IMR-90 (cell line): Measurements from ENCODE around the gene TCAP. TPM values are rescaled to one million over a fixed set of nuclear protein-coding genes. Genes with fewer than 3 reads are reported as not detected.
A peak's percentile ranks its signal among the peaks of the same experiment; 100 is the strongest.

Experiments
- ATAC-seq: fragments of 200-7000 bp; cut with Tn5 transposase; 2 replicates; pipeline ENCODE4 v1.9.1; 2020; ENCODE audit warnings: low read depth, mild to moderate bottlenecking, moderate library complexity
- BruUV-seq: library from RNA; stranded (reverse); fragments of 400-500 nt; replicated peaks from 2 replicates; lab custom pipeline; 2021; lab: Mats Ljungman, UMichigan
- CTCF ChIA-PET: fragments of 300-600 bp; formaldehyde crosslinking; extraction: SDS; loops from one replicate; lab custom pipeline; 2021; ENCODE audit warnings: antibody characterized with exemption; lab: Yijun Ruan, JAX
- POLR2A ChIA-PET: fragments of 300-600 bp; sonication (Branson Sonifier 250); formaldehyde crosslinking; loops from one replicate; lab custom pipeline; 2022; ENCODE audit warnings: antibody characterized with exemption; ENCODE audit not compliant: unreplicated experiment; lab: Charles Lee
- DNase-seq: peaks from one replicate; pipeline ENCODE4 v3.0.0; 2013
- H2AFZ ChIP-seq: replicated peaks from 2 replicates; pipeline ENCODE3; 2013; ENCODE audit warnings: low read length, mild to moderate bottlenecking; ENCODE audit not compliant: poor library complexity
- H2AK5ac ChIP-seq: 2 replicates; pipeline ENCODE4 v1.6.1; 2013; ENCODE audit warnings: low read depth, low read length, inconsistent platforms
- H2AK9ac ChIP-seq: replicated peaks from 2 replicates; pipeline ENCODE3; 2013; ENCODE audit warnings: mild to moderate bottlenecking, low read depth, low read length, moderate library complexity; ENCODE audit not compliant: poor library complexity
- H2BK120ac ChIP-seq: 2 replicates; pipeline ENCODE4 v1.6.1; 2013; ENCODE audit warnings: low read depth, low read length, inconsistent platforms
- H2BK15ac ChIP-seq: 3 replicates; pipeline ENCODE4 v1.6.1; 2013; ENCODE audit warnings: low read depth, low read length, inconsistent platforms
- H2BK20ac ChIP-seq: 2 replicates; pipeline ENCODE4 v1.6.1; 2013; ENCODE audit warnings: low read depth, mild to moderate bottlenecking, inconsistent platforms, low read length, moderate library complexity
- H2BK5ac ChIP-seq: 2 replicates; pipeline ENCODE4 v1.6.1; 2013; ENCODE audit warnings: mild to moderate bottlenecking, low read depth, low read length, inconsistent platforms; ENCODE audit not compliant: poor library complexity, severe bottlenecking
- H3K14ac ChIP-seq: replicated peaks from 2 replicates; pipeline ENCODE4 v1.6.1; 2013; ENCODE audit warnings: low read depth, low read length, inconsistent platforms
- H3K18ac ChIP-seq: 2 replicates; pipeline ENCODE4 v1.6.1; 2013; ENCODE audit warnings: low read depth, low read length, control low read depth
- H3K23ac ChIP-seq: 2 replicates; pipeline ENCODE4 v1.6.1; 2013; ENCODE audit warnings: low read depth, low read length, inconsistent platforms
- H3K27ac ChIP-seq: 2 replicates; pipeline ENCODE4 v1.5.1; 2013; ENCODE audit warnings: mild to moderate bottlenecking, control low read depth, low read length; ENCODE audit not compliant: insufficient read depth
- H3K27me3 ChIP-seq: 2 replicates; pipeline ENCODE4 v1.6.1; 2013; ENCODE audit warnings: low read length; ENCODE audit not compliant: control insufficient read depth, insufficient read depth
- H3K36me3 ChIP-seq: 2 replicates; pipeline ENCODE4 v1.6.1; 2013; ENCODE audit warnings: low read length, mixed read lengths; ENCODE audit not compliant: control insufficient read depth, insufficient read depth
- H3K4ac ChIP-seq: 2 replicates; pipeline ENCODE4 v1.6.1; 2013; ENCODE audit warnings: low read depth, low read length, inconsistent platforms
- H3K4me1 ChIP-seq: 2 replicates; pipeline ENCODE4 v1.6.1; 2013; ENCODE audit warnings: low read length, mixed read lengths; ENCODE audit not compliant: control insufficient read depth, insufficient read depth
- H3K4me2 ChIP-seq: 2 replicates; pipeline ENCODE4 v1.6.1; 2013; ENCODE audit warnings: low read depth, mild to moderate bottlenecking, control low read depth, low read length, moderate library complexity
- H3K4me3 ChIP-seq: 2 replicates; pipeline ENCODE4 v1.5.1; 2013; ENCODE audit warnings: low read depth, mild to moderate bottlenecking, control low read depth, low read length, moderate library complexity; ENCODE audit not compliant: insufficient read depth
- H3K56ac ChIP-seq: 2 replicates; pipeline ENCODE4 v1.6.1; 2013; ENCODE audit warnings: low read length, inconsistent platforms; ENCODE audit not compliant: insufficient read depth; ENCODE audit errors: extremely low read depth
- H3K79me1 ChIP-seq, 2 experiments: 2 replicates each; pipeline ENCODE4 v1.6.1; 2013; ENCODE audit warnings: low read length in 2 of 2, inconsistent platforms in 1 of 2, low read depth in 1 of 2
- H3K9ac ChIP-seq: 2 replicates; pipeline ENCODE4 v1.6.1; 2013; ENCODE audit warnings: low read depth, low read length, control low read depth
- H3K9me1 ChIP-seq: 2 replicates; pipeline ENCODE4 v1.6.1; 2013; ENCODE audit warnings: low read length, inconsistent platforms; ENCODE audit not compliant: insufficient read depth
- H3K9me3 ChIP-seq: 2 replicates; pipeline ENCODE4 v1.6.1; 2013; ENCODE audit warnings: low read length; ENCODE audit not compliant: control insufficient read depth, insufficient read depth
- H4K20me1 ChIP-seq: 2 replicates; pipeline ENCODE4 v1.6.1; 2013; ENCODE audit warnings: low read length, inconsistent platforms; ENCODE audit not compliant: insufficient read depth
- H4K5ac ChIP-seq: 2 replicates; pipeline ENCODE4 v1.6.1; 2013; ENCODE audit warnings: mild to moderate bottlenecking, low read depth, low read length, control low read depth
- H4K8ac ChIP-seq, 2 experiments: 2 replicates each; pipeline ENCODE4 v1.6.1; 2013; ENCODE audit warnings: low read depth in 2 of 2, low read length in 2 of 2, control low read depth in 1 of 2, inconsistent platforms in 1 of 2
- H4K91ac ChIP-seq: 2 replicates; pipeline ENCODE4 v1.6.1; 2013; ENCODE audit warnings: low read depth, low read length, inconsistent platforms; ENCODE audit not compliant: insufficient read depth
- POLR2A ChIP-seq: IDR thresholded peaks from 2 replicates; pipeline ENCODE4 v1.6.1; 2012; ENCODE audit warnings: mild to moderate bottlenecking, low read depth, low read length
- WGBS, 2 experiments: methylation state at CpG; one replicate each; pipeline versions ENCODE4 v1.1.5 to v1.1.7; 2013; ENCODE audit warnings: missing lambda C conversion rate in 2 of 2; ENCODE audit not compliant: insufficient read length in 1 of 2; ENCODE audit errors: extremely low coverage in 2 of 2; 5-methylcytosine and 5-hydroxymethylcytosine counted together
- dilution Hi-C: fragments of 300-500 bp; cut with HindIII; formaldehyde crosslinking; loops from one replicate; pipeline ENCODE4 v1.14.3; 2018; ENCODE audit warnings: low sequenced_read_pairs; ENCODE audit not compliant: unreplicated experiment
- in situ Hi-C: fragments of 300-500 bp; cut with MboI; formaldehyde crosslinking; loops from 3 replicates; pipeline ENCODE4 v1.14.3; 2019; ENCODE audit warnings: low sequenced_read_pairs, inconsistent platforms, mixed read lengths
- intact Hi-C: fragments of 100-400 bp; cut with micrococcal nuclease; formaldehyde crosslinking; loops from 2 replicates; pipeline ENCODE4 v1.10.0; 2022
- polyA plus RNA-seq, 3 experiments: library from polyadenylated mRNA; depleted of rRNA; stranded (reverse); fragments of >200 nt; gene quantifications; 2 replicates each; pipeline ENCODE4 v1.2.3, GENCODE V29; 2012; ENCODE audit warnings: low replicate concordance in 1 of 3
- total RNA-seq: library from RNA; depleted of rRNA; stranded (reverse); fragments of >200 nt; gene quantifications from 2 replicates; pipeline ENCODE4 v1.2.3, GENCODE V29; 2012
- TF ChIP-seq, protein P1 (sequence below): fragments of 150-350 bp; IDR thresholded peaks from 2 replicates; pipeline ENCODE4 v1.6.1; 2017; ENCODE audit warnings: mild to moderate bottlenecking, antibody characterized with exemption, low read length, low read depth

TCAP gene
- total and polyA plus RNA-seq, 2 of the 4 experiments (the other 2 are of a cell fraction), result under 0.01 to 0.21 TPM

GRCh38 chr17:39622380-39623006 lies 42.7 kb upstream of the TCAP start:
- H2AK9ac ChIP-seq, result no peak overlapping the region
- no peak overlapping the region; the same call in 1 of the 2 replicates for H3K56ac ChIP-seq
- 0 out of 2 replicates have a peak overlapping the region, but pooled peaks have one; percentile 3 for H3K9ac ChIP-seq
- WGBS, 2 experiments, result 83% methylated on average over 2 of the region's 16 CpGs; no CpG with 5 or more reads in 1 of the 2 experiments
- dilution Hi-C loops (no loop called here), in situ Hi-C loops (loop anchor here (5.0 kb wide), 1 partner anchor 80 kb away; no protein-coding TSS in a partner anchor), intact Hi-C loops (loop anchor here (1.0 to 10.0 kb wide), 5 partner anchors 50 to 362 kb away; partner anchors contain the start of gene PSMD3)
- DNase-seq, result no peak
- H4K8ac ChIP-seq, result no peak overlapping the region
- no peaks in the 10 kb centered on the region for H4K20me1 ChIP-seq
- no peak overlapping the region for H3K4me3 ChIP-seq
- H3K18ac ChIP-seq, result no peak overlapping the region
- H3K79me1 ChIP-seq, result no peaks in the 10 kb centered on the region
- H3K4me2 ChIP-seq, result peak overlapping the region; percentile 74
- BruUV-seq, result no TSS peak
- H2AFZ ChIP-seq, result no peak overlapping the region
- no peak overlapping the region for H3K14ac ChIP-seq
- no peak overlapping the region for H2BK20ac ChIP-seq
- no peaks in the 10 kb centered on the region for H3K9me1 ChIP-seq
- H2AK5ac ChIP-seq, result no peak overlapping the region
- H3K9me3 ChIP-seq, result no peaks in the 10 kb centered on the region
- no peak overlapping the region for H2BK120ac ChIP-seq
- H3K4ac ChIP-seq, result no peak overlapping the region
- H4K5ac ChIP-seq, result no peak overlapping the region
- H3K27ac ChIP-seq, result no peak overlapping the region
- H3K27me3 ChIP-seq, result peaks cover 52% of the 10 kb centered on the region
- ATAC-seq, result no peak
- no peaks in the 10 kb centered on the region for H3K36me3 ChIP-seq
- H2BK15ac ChIP-seq, result no peak overlapping the region
- TF ChIP-seq POLR2A, result no peak
- TF ChIP-seq, protein P1, sequence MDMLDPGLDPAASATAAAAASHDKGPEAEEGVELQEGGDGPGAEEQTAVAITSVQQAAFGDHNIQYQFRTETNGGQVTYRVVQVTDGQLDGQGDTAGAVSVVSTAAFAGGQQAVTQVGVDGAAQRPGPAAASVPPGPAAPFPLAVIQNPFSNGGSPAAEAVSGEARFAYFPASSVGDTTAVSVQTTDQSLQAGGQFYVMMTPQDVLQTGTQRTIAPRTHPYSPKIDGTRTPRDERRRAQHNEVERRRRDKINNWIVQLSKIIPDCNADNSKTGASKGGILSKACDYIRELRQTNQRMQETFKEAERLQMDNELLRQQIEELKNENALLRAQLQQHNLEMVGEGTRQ, result no peak
- no peak overlapping the region for H4K91ac ChIP-seq
- H2BK5ac ChIP-seq, result no peak overlapping the region
- ChIA-PET POLR2A (no interaction called here), CTCF (interaction anchor here (1.0 to 1.5 kb wide), 8 partner anchors 8 to 108 kb away, joined by 3 to 11 read pairs (median 6); partner anchors contain the start of genes MIEN1 and TCAP)
- peaks cover 3% of the 10 kb centered on the region; the same call in 1 of the 2 replicates for H3K4me1 ChIP-seq
- H3K23ac ChIP-seq, result no peak overlapping the region
